Mesenchymal stem cell (in vitro differentiated cells and primary cell): ENCODE data around the gene PRDM7.
"Not testable (repeated sequence)": the region's sequence is repeated elsewhere in the genome, so short reads cannot be mapped to it uniquely, and the experiment has no call there.

Source experiments
- DNase-seq: peaks from one replicate; pipeline ENCODE4 v3.0.0-alpha.2; 2013
- H2AFZ ChIP-seq: one replicate; pipeline ENCODE4 v1.6.1; 2013; ENCODE audit warnings: low read depth, mild to moderate bottlenecking, control low read depth, inconsistent platforms, low read length, moderate library complexity
- H2AK5ac ChIP-seq: 2 replicates; pipeline ENCODE4 v1.6.1; 2013; ENCODE audit warnings: low read length, moderate library complexity, mild to moderate bottlenecking, inconsistent platforms; ENCODE audit not compliant: severe bottlenecking
- H2BK120ac ChIP-seq: one replicate; pipeline ENCODE4 v1.6.1; 2013; ENCODE audit warnings: low read depth, mild to moderate bottlenecking, inconsistent platforms, low read length, moderate library complexity
- H2BK12ac ChIP-seq, 2 experiments: one replicate each; pipeline ENCODE4 v1.6.1; 2013; ENCODE audit warnings: inconsistent platforms in 2 of 2, low read length in 2 of 2, mild to moderate bottlenecking in 2 of 2, moderate library complexity in 2 of 2, control low read depth in 1 of 2
- H2BK15ac ChIP-seq: one replicate; pipeline ENCODE4 v1.6.1; 2013; ENCODE audit warnings: mild to moderate bottlenecking, low read depth, inconsistent platforms; ENCODE audit not compliant: poor library complexity, severe bottlenecking
- H2BK5ac ChIP-seq: 2 replicates; pipeline ENCODE4 v1.6.1; 2013; ENCODE audit warnings: low read depth, mild to moderate bottlenecking, low read length, control low read depth, inconsistent platforms; ENCODE audit not compliant: poor library complexity, severe bottlenecking
- H3K14ac ChIP-seq, 2 experiments: one replicate each; pipeline ENCODE4 v1.6.1; 2013; ENCODE audit warnings: inconsistent platforms in 2 of 2, low read length in 2 of 2, control low read depth in 1 of 2, mild to moderate bottlenecking in 1 of 2, moderate library complexity in 1 of 2
- H3K18ac ChIP-seq, 2 experiments: one replicate each; pipeline ENCODE4 v1.6.1; 2013; ENCODE audit warnings: inconsistent platforms in 2 of 2, low read length in 2 of 2, control low read depth in 1 of 2, low read depth in 1 of 2, mild to moderate bottlenecking in 1 of 2
- H3K23ac ChIP-seq, 2 experiments: one replicate each; pipeline ENCODE4 v1.6.1; 2013; ENCODE audit warnings: inconsistent platforms in 2 of 2, low read length in 2 of 2, mild to moderate bottlenecking in 2 of 2, moderate library complexity in 2 of 2, control low read depth in 1 of 2
- H3K27ac ChIP-seq: 2 replicates; pipeline ENCODE4 v1.5.1; 2013; ENCODE audit warnings: mild to moderate bottlenecking, moderate library complexity, low read length, control low read depth, inconsistent platforms; ENCODE audit not compliant: poor library complexity, severe bottlenecking
- H3K27me3 ChIP-seq, 2 experiments: 2 replicates each; pipeline versions ENCODE4 v1.6.1 to v1.7.0; 2013; ENCODE audit warnings: low read length in 2 of 2, mild to moderate bottlenecking in 2 of 2, moderate library complexity in 2 of 2, control low read depth in 1 of 2, inconsistent platforms in 1 of 2; ENCODE audit not compliant: control insufficient read depth in 1 of 2, insufficient read depth in 1 of 2
- H3K36me3 ChIP-seq, 2 experiments: 2 replicates each; pipeline versions ENCODE4 v1.6.1 to v1.7.0; 2013; ENCODE audit warnings: low read length in 2 of 2, control low read depth in 1 of 2, inconsistent platforms in 1 of 2, low read depth in 1 of 2, mild to moderate bottlenecking in 1 of 2; ENCODE audit not compliant: insufficient read depth in 2 of 2, control insufficient read depth in 1 of 2
- H3K4ac ChIP-seq, 2 experiments: one replicate each; pipeline ENCODE4 v1.6.1; 2013; ENCODE audit warnings: inconsistent platforms in 2 of 2, low read length in 2 of 2, mild to moderate bottlenecking in 2 of 2, moderate library complexity in 2 of 2, control low read depth in 1 of 2, low read depth in 1 of 2
- H3K4me1 ChIP-seq: 2 replicates; pipeline ENCODE4 v1.6.1; 2013; ENCODE audit warnings: low read depth, low read length, control low read depth; ENCODE audit not compliant: control insufficient read depth, insufficient read depth
- H3K4me2 ChIP-seq: 2 replicates; pipeline ENCODE4 v1.6.1; 2013; ENCODE audit warnings: low read length, mild to moderate bottlenecking, inconsistent platforms; ENCODE audit not compliant: poor library complexity, severe bottlenecking
- H3K4me3 ChIP-seq, 2 experiments: 2 replicates each; pipeline versions ENCODE4 v1.5.1 to v1.7.0; 2013; ENCODE audit warnings: low read length in 2 of 2, mild to moderate bottlenecking in 2 of 2, control low read depth in 1 of 2, low read depth in 1 of 2; ENCODE audit not compliant: insufficient read depth in 1 of 2
- H3K79me1 ChIP-seq: replicated peaks from 2 replicates; pipeline ENCODE4 v1.6.1; 2013; ENCODE audit warnings: mild to moderate bottlenecking, control low read depth, low read length, inconsistent platforms; ENCODE audit not compliant: poor library complexity, severe bottlenecking
- H3K9ac ChIP-seq: 2 replicates; pipeline ENCODE4 v1.7.0; 2013; ENCODE audit warnings: mild to moderate bottlenecking, low read length, moderate library complexity
- H3K9me3 ChIP-seq: 2 replicates; pipeline ENCODE4 v1.7.0; 2013; ENCODE audit warnings: mild to moderate bottlenecking, low read length; ENCODE audit not compliant: control insufficient read depth
- H4K8ac ChIP-seq: one replicate; pipeline ENCODE4 v1.6.1; 2013; ENCODE audit warnings: inconsistent platforms, mild to moderate bottlenecking, low read length, moderate library complexity
- H4K91ac ChIP-seq: one replicate; pipeline ENCODE4 v1.6.1; 2013; ENCODE audit warnings: mild to moderate bottlenecking, low read length, inconsistent platforms
- WGBS: methylation state at CpG from one replicate; pipeline ENCODE4 v1.1.7; 2013; ENCODE audit warnings: mixed read lengths; 5-methylcytosine and 5-hydroxymethylcytosine counted together

PRDM7 gene

GRCh38 chr16:90094791-90095190 lies 17.7 kb upstream of the PRDM7 start:
- not testable (repeated sequence) for H3K4me2 ChIP-seq, H3K23ac ChIP-seq, H2AFZ ChIP-seq, H3K4me3 ChIP-seq, H3K27ac ChIP-seq, DNase-seq, H3K4me1 ChIP-seq, H3K79me1 ChIP-seq, H3K27me3 ChIP-seq, H2BK5ac ChIP-seq, H3K4ac ChIP-seq, H2BK120ac ChIP-seq, H2BK12ac ChIP-seq, H4K91ac ChIP-seq, H2AK5ac ChIP-seq, H3K9me3 ChIP-seq, H4K8ac ChIP-seq, H3K9ac ChIP-seq, H3K18ac ChIP-seq, H3K36me3 ChIP-seq, H2BK15ac ChIP-seq, H3K14ac ChIP-seq
- 92% methylated on average over 17 of the region's 22 CpGs for WGBS

DNA sequence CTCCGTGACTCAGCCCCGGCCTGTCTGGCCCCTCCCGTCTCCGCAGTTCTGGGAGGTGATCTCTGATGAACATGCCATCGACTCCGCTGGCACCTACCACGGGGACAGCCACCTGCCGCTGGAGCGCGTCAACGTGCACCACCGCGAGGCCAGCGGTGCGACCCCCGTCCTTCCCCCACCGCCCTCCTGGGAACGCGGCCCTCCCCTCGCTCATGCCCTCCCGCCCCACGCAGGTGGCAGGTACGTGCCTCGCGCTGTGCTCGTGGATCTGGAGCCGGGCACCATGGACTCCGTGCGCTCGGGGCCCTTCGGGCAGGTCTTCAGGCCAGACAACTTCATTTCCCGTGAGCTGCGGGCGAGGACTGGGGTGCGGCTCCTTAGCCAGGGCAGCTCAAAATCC lies 17.2 kb upstream of the PRDM7 start:
- H3K18ac ChIP-seq, H3K27ac ChIP-seq, H3K36me3 ChIP-seq, H3K9ac ChIP-seq, H3K4me1 ChIP-seq, H3K79me1 ChIP-seq, H2BK15ac ChIP-seq, H3K27me3 ChIP-seq, H3K4me3 ChIP-seq, H3K23ac ChIP-seq, H2AK5ac ChIP-seq, H2BK12ac ChIP-seq, H4K8ac ChIP-seq, H4K91ac ChIP-seq, H2BK120ac ChIP-seq, DNase-seq, H3K4ac ChIP-seq, H2AFZ ChIP-seq, H3K4me2 ChIP-seq, H3K9me3 ChIP-seq, H3K14ac ChIP-seq, H2BK5ac ChIP-seq: not testable (repeated sequence)
- 98% methylated on average over 27 of the region's 35 CpGs for WGBS

GRCh38 chr16:90093799-90094198 lies 16.7 kb upstream of the PRDM7 start:
- WGBS: 89% methylated on average over 14 of the region's 30 CpGs
- not testable (repeated sequence) for H3K4me2 ChIP-seq, H3K23ac ChIP-seq

DNA sequence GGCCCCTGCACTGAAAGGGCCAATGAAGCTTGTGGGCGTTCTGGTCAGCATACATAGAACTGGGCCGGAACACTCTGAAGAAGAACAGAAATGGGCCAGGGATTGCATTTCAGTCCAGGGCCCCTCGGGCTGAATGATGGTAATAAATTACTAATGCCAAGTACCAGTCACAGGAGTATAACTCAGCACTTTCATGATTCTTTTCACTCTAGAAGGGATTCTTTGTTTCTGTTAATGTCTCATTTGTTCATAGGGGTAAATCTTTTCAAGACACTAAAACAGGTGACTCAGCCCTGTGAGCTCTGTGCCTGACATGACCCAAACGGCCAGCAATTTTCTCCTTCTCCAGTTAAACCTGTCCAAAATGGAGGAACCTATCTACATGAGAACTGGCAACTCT lies 15.7 kb upstream of the PRDM7 start:
- H3K23ac ChIP-seq, H3K36me3 ChIP-seq, H3K9ac ChIP-seq, H3K4me3 ChIP-seq, DNase-seq, H3K4me1 ChIP-seq, H3K27me3 ChIP-seq, H2BK120ac ChIP-seq, H3K9me3 ChIP-seq, H3K4ac ChIP-seq, H2BK12ac ChIP-seq, H3K18ac ChIP-seq, H2BK15ac ChIP-seq, H2BK5ac ChIP-seq, H2AFZ ChIP-seq, H3K14ac ChIP-seq, H3K79me1 ChIP-seq, H2AK5ac ChIP-seq, H3K4me2 ChIP-seq, H4K91ac ChIP-seq, H3K27ac ChIP-seq, H4K8ac ChIP-seq: not testable (repeated sequence)
- WGBS: 75% methylated on average over 3 of the region's 4 CpGs

More at GRCh38 chr16:90093799-90094198, 16.7 kb upstream of the PRDM7 start:
- not testable (repeated sequence) for DNase-seq, H2BK120ac ChIP-seq, H3K4me3 ChIP-seq, H2AK5ac ChIP-seq, H3K9me3 ChIP-seq, H3K27ac ChIP-seq, H3K4ac ChIP-seq, H3K9ac ChIP-seq, H2AFZ ChIP-seq, H2BK5ac ChIP-seq, H3K14ac ChIP-seq, H3K18ac ChIP-seq, H4K91ac ChIP-seq, H3K36me3 ChIP-seq, H3K79me1 ChIP-seq, H3K4me1 ChIP-seq, H2BK15ac ChIP-seq, H3K27me3 ChIP-seq, H4K8ac ChIP-seq, H2BK12ac ChIP-seq
